ENCODE data around the gene PLEKHA3. TPM values are rescaled to one million over a fixed set of nuclear protein-coding genes. Genes with fewer than 3 reads are reported as not detected.

The PLEKHA3 gene
- total and polyA plus RNA-seq, 10 of the 15 experiments (the other 5 are each of a cell fraction or from before 2014, with no cell fraction given): 1.4 to 21.1 (median 7.4) TPM

- TF ChIP-seq ZBTB4 (CRISPR knock-in tag; IDR thresholded peaks at IDR 0.05) (no peak), ZNF207 (IDR thresholded peaks at IDR 0.05; ENCODE audit: borderline replicate concordance) (peak; percentile 73; the same call in 1 of the 2 replicates), PAX8 (IDR thresholded peaks at IDR 0.05) (no peak), SUPT20H (IDR thresholded peaks at IDR 0.05; ENCODE audit: borderline replicate concordance, control insufficient read depth, low read depth, low read length) (no peak), MAX (IDR thresholded peaks at IDR 0.05; ENCODE audit: low read depth, low read length) (no peak; the same call in 1 of the 2 replicates), ZSCAN29 (IDR thresholded peaks at IDR 0.05) (peak; percentile 49; the same call in 1 of the 2 replicates), BRCA1 (IDR thresholded peaks at IDR 0.05; ENCODE audit: low read depth, low read length) (no peak), BMI1 (IDR thresholded peaks at IDR 0.05; ENCODE audit: borderline replicate concordance) (no peak), TARDBP (IDR thresholded peaks at IDR 0.05; ENCODE audit: borderline replicate concordance) (no peak), USF2 (IDR thresholded peaks at IDR 0.05; ENCODE audit: borderline replicate concordance, low read depth, low read length) (no peak), TAF1 (IDR thresholded peaks at IDR 0.05; ENCODE audit: borderline replicate concordance, low read depth, low read length) (peak; percentile 58; the same call in 1 of the 2 replicates), KLF5 (IDR thresholded peaks at IDR 0.05; ENCODE audit: partially characterized antibody) (peak; percentile 58), WRNIP1 (IDR thresholded peaks at IDR 0.05; ENCODE audit: borderline replicate concordance, low read depth, low read length) (no peak), MEF2A (IDR thresholded peaks at IDR 0.05; ENCODE audit: insufficient read depth, low read depth, low read length) (no peak), IKZF2 (IDR thresholded peaks at IDR 0.05) (peak; percentile 39 to 50; a peak in 1 of 4 replicates), MXI1 (IDR thresholded peaks at IDR 0.05; ENCODE audit: low read depth, low read length) (no peak; the same call in none of the 2 replicates), ELK1 (IDR thresholded peaks at IDR 0.05; ENCODE audit: low read depth, low read length) (no peak), MYC (IDR thresholded peaks at IDR 0.05; ENCODE audit: insufficient read depth, insufficient read length, insufficient replicate concordance, low read length, severe bottlenecking) (no peak), SKIL (IDR thresholded peaks at IDR 0.05; ENCODE audit: low read depth, poor library complexity, severe bottlenecking) (peak; percentile 26), MYB (IDR thresholded peaks at IDR 0.05; ENCODE audit: borderline replicate concordance, low read depth, low read length) (no peak), ZNF217 (IDR thresholded peaks at IDR 0.05) (peak; percentile 70; the same call in 1 of the 2 replicates), SIN3A (IDR thresholded peaks at IDR 0.05; ENCODE audit: low read depth, low read length) (peak; percentile 66; the same call in 1 of the 2 replicates)
Observed at GRCh38 chr2:178450774-178451525, 29.3 kb upstream of the PLEKHA3 start, which contains the start of the genes PJVK and PRKRA (continued).

Data from GM12878 (cell line).